Omental fat pad (tissue), 4 donors: ENCODE measurements around the gene CDC27. TPM values are rescaled to one million over a fixed set of nuclear protein-coding genes. Genes with fewer than 3 reads are reported as not detected.
"Not testable (repeated sequence)": the region's sequence is repeated elsewhere in the genome, so short reads cannot be mapped to it uniquely, and the experiment has no call there.

Experiments
- ATAC-seq: fragments of 150-250 bp; one replicate; pipeline ENCODE4 v1.9.1; 2016; ENCODE audit warnings: mild to moderate bottlenecking, moderate library complexity; ENCODE audit not compliant: low FRiP score
- DNase-seq: peaks from one replicate; pipeline ENCODE4 v3.0.0-alpha.2; 2019; ENCODE audit warnings: low spot score
- total RNA-seq, 4 donors: library from RNA; depleted of rRNA; stranded (reverse); fragments of >200 nt; gene quantifications; one replicate each; pipeline ENCODE4 v1.1.0, GENCODE V29; 2016
- TF ChIP-seq, protein P1 (sequence below), 3 donors: fragments of 450-650 bp; IDR thresholded peaks; one replicate each; pipeline ENCODE4 v1.5.1; 2016 to 2017; ENCODE audit warnings: antibody characterized with exemption in 3 of 3, mild to moderate bottlenecking in 3 of 3, moderate library complexity in 2 of 3

Gene CDC27
- total RNA-seq, 4 donors from 2014 or later = 66.1 to 95.8 (median 76.2) TPM

DNA sequence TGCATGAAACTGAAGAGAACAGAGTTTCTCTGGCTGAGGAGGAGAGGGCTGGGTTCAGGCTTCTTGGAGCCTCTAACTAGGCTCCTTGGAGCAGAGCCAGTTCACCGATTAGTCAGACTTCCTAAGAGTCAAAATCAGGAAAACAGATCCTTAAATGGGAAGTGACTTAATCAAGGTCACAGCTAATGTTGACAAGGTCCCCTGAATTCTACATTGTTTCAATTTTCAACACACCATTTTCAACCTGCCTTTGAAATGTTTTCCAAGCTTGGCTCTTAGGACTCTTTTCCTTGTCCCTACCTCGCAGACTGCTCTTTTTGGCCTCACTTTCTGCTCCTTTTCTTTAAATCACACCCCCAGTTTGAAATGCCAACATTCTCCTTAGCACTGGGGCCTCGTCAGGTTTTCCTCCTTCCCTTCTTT lies 36.4 kb upstream of the CDC27 start:
- ATAC-seq (peak; percentile 58), DNase-seq (peak; percentile 69)
- TF ChIP-seq, protein P1, sequence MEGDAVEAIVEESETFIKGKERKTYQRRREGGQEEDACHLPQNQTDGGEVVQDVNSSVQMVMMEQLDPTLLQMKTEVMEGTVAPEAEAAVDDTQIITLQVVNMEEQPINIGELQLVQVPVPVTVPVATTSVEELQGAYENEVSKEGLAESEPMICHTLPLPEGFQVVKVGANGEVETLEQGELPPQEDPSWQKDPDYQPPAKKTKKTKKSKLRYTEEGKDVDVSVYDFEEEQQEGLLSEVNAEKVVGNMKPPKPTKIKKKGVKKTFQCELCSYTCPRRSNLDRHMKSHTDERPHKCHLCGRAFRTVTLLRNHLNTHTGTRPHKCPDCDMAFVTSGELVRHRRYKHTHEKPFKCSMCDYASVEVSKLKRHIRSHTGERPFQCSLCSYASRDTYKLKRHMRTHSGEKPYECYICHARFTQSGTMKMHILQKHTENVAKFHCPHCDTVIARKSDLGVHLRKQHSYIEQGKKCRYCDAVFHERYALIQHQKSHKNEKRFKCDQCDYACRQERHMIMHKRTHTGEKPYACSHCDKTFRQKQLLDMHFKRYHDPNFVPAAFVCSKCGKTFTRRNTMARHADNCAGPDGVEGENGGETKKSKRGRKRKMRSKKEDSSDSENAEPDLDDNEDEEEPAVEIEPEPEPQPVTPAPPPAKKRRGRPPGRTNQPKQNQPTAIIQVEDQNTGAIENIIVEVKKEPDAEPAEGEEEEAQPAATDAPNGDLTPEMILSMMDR (IDR thresholded peaks at IDR 0.05) = no peak

GRCh38 chr17:47224966-47225365 lies 35.9 kb upstream of the CDC27 start:
- TF ChIP-seq, protein P1 (IDR thresholded peaks at IDR 0.05) = no peak
- ATAC-seq (no peak), DNase-seq (no peak)

DNA sequence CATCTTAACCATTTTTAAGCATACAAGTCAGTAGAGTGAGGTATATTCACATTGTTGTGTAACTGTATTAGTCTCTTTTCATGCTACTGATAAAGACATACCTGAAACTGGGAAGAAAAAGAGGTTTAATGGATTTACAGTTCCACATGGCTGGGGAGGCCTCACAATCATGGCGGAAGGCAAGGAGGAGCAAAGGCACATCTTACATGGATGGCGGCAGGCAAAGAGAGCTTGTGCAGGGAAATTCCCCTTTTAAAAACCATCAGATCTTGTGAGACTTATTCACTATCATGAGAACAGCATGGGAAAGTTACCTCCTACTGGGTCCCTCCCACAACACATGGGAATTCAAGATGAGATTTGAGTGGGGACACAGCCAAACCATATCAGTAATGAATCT lies 35.0 kb upstream of the CDC27 start:
- DNase-seq, ATAC-seq: not testable (repeated sequence)

- DNase-seq = no peak
- ATAC-seq = no peak
- TF ChIP-seq, protein P1 (IDR thresholded peaks at IDR 0.05) = no peak
These were observed 34.4 kb upstream of the CDC27 start for GRCh38 chr17:47223460-47223859.

DNA sequence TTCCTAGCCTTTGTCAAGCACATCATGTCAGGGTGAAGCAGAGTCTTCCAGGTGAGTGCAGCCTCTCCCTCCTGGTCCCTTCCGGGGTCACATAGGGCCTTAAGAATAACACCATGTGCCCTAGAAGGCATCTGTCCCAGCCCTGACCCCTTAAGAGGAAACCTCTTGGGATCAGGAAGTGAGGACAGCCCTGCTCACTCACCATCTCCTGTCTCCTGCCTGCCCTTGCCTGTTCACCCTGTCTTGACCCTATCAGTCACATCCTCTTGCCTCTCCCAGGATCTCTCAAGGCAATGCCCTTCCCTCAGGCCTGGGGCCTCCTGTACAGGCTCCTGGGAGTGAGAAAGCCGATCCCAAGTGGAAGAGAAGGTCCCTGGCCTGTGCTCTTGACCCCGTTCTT lies 33.9 kb upstream of the CDC27 start:
- TF ChIP-seq, protein P1 (IDR thresholded peaks at IDR 0.05) = no peak
- DNase-seq = no peak
- no peak for ATAC-seq

DNA sequence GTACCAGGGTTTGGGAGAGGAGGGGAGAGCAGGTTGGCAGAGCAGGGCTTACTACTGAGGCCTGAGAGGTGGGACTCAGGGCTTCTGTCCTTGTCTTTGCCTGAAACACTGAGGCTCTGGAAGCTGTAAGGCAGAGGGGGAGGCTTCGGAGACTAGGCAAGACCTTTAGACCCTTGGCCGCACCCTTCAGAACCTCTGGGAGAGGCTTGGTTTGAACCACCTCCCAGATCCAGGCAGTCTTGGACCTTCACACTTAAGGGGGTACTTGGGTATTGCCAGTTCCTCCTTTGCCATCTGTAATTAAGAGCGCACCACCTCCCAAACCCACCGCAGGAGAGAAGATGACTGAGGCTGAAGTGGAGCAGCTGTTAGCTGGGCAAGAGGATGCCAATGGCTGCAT lies 33.0 kb upstream of the CDC27 start:
- TF ChIP-seq, protein P1 (IDR thresholded peaks at IDR 0.05) = no peak
- ATAC-seq (no peak), DNase-seq (no peak)

DNA sequence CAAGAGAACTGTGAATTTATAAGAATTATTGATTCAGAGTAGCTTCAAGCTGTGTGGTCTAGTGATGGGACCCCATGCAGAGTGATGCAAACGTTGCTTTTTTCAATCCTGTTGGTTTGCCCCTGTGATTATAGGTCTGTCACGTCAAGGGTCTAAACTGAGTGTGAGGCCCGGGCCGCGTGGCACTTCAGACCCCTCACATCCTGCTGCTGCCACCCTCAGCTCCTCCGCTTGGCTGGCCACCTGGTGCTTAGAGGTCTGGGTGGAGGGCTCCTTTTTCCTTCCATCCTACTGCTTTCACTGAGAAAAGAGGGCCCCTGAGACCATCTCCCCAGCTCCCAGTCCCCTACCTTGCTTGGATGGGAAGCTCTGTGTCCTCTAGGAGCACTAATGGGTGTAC lies 32.1 kb upstream of the CDC27 start:
- DNase-seq = no peak
- TF ChIP-seq, protein P1 (IDR thresholded peaks at IDR 0.05) = no peak
- ATAC-seq = no peak

DNA sequence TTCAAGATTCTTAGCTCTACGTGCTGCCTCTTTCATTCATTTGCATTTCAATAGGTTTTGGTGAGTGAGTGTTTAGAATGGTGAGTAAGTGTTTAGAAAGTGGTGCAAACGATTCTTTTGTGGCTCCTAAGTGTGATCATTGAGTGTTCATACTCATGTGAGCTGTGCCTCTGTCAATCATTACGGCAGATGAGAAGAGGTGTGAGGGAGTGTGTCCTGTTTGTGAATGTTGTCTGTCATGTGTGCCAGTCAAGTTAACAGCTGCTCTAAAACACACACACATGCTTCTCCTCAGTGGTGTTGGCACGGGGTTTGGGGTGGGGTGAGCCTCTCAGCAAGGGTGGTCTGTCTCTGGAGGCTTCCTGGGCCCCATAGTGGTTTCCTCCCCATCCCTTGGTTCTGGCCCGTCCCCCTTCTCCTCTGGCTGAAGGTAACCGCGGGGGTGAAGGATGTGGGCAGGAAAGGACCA lies 31.5 kb upstream of the CDC27 start:
- TF ChIP-seq, protein P1 (IDR thresholded peaks at IDR 0.05) = no peak
- no peak for ATAC-seq
- no peak for DNase-seq
